ENCODE results near the gene TMEM151A.

The TMEM151A gene

GRCh38 chr11:66283461-66284105 lies 8.1 kb upstream of the TMEM151A start:
- no peak for DNase-seq (ENCODE audit: low read depth in 2 of 2)

GRCh38 chr11:66284526-66285078 lies 7.1 kb upstream of the TMEM151A start:
- DNase-seq (ENCODE audit: low read depth in 2 of 2) = no peak

- DNase-seq (ENCODE audit: low read depth in 2 of 2) = no peak
Measured at GRCh38 chr11:66285250-66285947, 6.3 kb upstream of the TMEM151A start.

DNA sequence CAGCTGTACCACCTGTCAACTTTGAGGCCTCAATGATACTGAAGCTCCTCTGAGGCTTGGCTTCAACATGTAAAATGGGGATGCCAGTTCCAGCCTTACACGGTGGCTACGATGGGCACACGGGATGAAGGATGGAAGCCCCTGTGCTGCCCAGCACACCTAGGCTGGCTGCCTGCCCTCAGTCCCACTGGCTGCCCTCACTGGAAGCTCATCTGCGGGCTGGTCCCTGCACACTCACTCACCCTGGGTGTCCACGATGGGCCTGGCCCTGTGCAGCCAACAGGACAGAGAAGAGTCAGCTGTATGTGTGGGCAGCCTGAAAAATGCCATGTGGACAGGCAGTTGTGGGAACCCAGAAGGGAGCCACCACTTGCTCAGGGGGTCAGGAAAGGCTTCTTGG lies 5.0 kb upstream of the TMEM151A start:
- no peak for DNase-seq (ENCODE audit: low read depth in 2 of 2)

GRCh38 chr11:66287211-66287888 lies 4.3 kb upstream of the TMEM151A start:
- no peak for DNase-seq (ENCODE audit: low read depth in 2 of 2)

DNA sequence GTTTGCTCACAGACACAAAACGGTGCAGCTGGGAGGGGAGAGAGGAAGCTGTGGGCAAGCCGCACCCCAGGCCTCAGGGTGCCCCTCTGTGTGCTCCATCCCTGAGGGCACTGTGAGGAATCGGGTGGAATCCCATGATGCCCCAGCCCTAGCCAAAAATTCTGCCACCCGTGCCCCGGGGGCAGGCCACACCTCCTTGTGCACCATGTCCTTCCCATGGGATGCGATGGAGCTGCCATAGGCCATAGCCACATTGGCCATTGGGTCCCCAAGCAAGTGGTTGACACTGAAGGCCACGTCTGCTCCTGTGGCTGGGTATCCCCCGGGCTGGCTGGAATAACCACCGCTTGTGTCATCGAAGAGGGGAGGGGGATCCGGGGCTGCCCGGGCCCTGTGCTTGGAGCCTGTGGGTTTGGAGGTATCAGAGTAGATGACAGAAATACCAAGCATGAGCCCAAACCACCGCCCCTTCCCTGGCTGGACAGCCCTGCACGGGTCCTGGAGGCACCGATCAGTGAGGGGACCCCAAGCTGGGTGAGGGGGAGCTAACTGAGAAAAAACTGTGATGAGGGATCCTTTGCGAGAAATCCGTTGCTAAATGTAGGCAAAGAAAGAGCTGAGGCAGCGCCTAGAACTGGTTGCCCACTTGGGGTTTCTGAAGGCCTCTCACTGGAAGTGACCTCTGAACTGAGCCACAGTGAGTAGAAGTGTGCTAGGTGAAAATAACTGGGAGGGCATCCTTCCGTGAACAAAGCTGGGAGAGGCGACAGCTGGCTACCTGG lies 3.6 kb upstream of the TMEM151A start:
- no peak for DNase-seq (ENCODE audit: low read depth in 2 of 2)

DNA sequence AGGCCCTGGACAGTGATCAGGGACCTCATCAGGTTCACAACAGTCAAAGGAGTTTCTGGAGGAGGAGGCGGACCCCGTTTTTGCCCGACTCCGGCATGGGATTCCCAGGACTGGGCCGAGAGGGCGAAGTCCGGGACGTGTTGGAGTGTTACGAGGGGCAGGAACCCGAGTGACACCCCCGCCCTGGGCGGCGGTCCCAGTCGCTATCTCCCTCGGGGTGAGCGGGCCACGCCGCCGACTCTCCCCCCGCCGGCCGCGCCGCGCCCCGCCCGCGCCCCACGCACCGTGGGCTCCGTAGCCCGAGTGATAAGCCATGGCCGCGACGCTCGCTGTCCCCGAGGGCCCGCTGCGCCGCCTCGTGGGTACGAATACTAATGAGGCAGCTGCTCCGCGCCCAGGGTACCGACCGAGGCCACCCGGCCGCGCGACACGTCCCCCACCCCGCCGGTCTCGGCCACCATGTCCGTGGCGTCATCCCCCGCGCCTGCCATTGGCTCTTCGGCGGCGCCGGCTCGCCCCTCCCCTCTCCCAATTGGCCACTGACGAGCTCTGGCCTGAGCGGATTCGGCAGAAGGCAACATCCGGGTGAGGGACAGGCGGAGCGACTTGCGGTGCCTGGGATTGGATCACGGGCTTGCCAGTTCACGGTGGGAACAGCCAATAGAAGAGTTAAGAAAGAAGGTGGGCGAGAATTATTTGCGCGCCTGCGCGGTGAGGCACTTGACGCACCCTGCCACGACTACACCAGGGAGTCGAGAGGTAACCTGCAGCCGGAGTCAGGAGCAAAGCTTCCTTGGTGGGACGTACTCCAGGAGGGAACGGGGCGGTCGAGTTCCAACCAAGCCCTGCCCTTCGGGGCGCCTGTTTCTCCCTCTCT lies 2.8 kb upstream of the TMEM151A start, which contains the start of gene YIF1A:
Gene YIF1A (minus strand): TSS at position 473 of the 877 bp plus-strand sequence. CDS start 158 bp downstream, at position 315.
- DNase-seq (ENCODE audit: low read depth in 2 of 2) = peak; percentile 94 to 98

- peak; percentile 62 to 65 for DNase-seq (ENCODE audit: low read depth in 2 of 2)
Measured at GRCh38 chr11:66289548-66290329, 2.0 kb upstream of the TMEM151A start.

DNA sequence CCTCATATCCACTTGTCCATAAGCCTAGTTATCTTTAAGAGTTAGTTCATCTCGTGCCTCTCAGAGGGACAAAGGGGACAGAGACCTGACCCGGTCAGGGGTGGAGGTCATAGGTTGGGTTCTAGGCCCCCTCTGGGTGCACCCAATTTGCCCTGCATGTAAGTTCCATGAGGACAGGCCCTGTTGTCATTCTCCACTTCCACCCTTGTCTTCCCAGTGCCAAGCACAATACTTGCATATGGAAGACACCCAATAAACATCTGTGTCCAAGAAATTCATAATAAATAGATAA lies 1.4 kb upstream of the TMEM151A start:
- DNase-seq (ENCODE audit: low read depth in 2 of 2) = no peak

GRCh38 chr11:66291303-66291705 lies 390 bp upstream of the TMEM151A start:
- no peak for DNase-seq (ENCODE audit: low read depth in 2 of 2)

DNA sequence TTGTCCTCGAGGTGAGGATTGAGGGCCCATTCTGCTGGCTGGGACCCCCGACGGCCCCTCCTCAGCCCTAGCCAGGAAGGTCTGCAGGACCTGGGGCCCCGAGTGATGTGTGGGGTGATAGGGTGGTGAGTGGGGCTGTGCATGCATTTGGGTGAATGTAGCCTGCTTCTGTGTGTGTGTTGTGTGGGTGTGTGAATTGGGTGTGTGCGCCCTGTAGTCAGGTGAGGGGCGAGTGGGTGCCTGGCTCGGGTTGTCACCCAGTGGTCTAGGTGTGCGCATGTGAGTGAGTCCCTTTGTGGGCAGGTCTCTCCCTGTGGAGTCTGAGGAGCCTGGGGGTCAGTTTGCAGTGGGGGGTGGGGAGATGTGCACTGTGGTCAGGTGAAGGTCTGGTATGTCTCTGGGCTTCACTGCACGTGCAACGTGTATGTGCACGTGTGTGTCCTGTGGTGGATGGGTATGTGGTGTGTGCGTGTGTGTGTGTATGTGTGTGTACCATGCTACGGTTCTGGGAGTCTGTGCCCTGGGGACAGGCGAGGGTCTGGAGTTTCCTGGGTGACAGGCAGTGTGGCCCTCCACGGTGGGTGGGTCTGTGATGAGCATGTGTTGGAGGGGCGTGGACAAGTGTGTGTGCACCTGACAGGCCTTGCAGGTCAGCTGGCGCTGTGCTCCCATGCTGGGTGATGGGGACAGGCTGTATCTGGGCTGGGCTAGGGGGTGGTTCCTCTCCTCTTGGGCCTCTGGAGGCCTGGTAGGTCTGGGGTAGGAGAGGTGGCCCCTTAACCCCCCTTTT lies 1.0 kb downstream of the TMEM151A start:
- DNase-seq (ENCODE audit: low read depth in 2 of 2) = no peak

DNA sequence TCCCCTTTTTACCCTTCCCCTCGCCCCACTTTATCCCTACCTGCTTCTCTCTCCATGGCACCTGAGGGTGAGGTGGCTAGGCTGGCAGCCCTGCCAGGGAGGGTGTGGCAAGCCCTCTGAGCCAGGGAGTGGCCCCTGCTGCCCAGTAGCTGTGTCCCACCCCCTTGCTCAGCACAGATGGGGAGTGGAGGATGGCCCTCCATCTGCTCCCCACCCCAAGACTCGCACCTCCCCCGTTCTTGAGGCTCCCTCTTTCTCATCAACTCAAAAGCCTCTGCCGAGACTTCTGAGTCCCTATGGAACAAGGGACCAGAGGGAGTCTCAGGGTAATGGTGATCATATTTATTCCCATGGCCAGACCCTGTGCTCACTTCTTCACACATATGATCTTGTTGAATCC lies 1.7 kb downstream of the TMEM151A start:
- no peak for DNase-seq (ENCODE audit: low read depth in 2 of 2)

GRCh38 chr11:66293777-66294625 lies 2.3 kb downstream of the TMEM151A start:
- no peak for DNase-seq (ENCODE audit: low read depth in 2 of 2)

DNA sequence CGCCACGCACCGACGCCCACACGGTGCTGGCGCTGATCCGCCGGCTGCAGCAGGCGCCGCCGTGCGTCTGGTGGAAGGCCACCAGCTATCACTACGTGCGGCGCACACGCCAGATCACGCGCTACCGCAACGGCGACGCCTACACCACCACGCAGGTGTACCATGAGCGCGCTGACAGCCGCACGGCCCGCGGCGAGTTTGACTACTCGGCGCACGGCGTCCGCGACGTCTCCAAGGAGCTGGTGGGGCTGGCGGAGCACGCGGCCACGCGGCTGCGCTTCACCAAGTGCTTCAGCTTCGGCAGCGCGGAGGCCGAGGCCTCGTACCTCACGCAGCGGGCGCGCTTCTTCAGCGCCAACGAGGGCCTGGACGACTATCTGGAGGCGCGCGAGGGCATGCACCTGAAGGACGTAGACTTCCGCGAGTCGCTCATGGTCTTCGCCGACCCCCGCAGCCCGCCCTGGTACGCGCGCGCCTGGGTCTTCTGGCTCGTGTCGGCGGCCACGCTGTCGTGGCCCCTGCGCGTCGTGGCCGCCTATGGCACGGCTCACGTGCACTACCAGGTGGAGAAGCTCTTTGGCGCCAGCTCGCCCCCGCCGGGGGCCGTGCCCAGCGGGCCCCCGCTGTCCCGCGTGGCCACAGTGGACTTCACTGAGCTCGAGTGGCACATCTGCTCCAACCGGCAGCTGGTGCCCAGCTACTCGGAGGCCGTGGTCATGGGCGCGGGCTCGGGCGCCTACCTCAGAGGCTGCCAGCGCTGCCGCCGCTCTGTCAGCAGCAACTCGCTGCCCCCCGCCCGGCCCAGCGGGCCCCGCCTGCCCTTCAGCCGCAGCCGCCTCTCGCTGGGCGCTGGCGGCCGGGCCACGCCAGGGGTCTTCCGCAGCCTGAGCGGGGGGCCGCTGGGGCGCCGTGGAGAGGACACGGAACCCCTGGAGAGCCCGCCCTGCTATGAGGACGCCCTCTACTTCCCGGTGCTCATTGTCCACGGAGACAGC lies 3.2 kb downstream of the TMEM151A start:
- no peak for DNase-seq (ENCODE audit: low read depth in 2 of 2)

DNA sequence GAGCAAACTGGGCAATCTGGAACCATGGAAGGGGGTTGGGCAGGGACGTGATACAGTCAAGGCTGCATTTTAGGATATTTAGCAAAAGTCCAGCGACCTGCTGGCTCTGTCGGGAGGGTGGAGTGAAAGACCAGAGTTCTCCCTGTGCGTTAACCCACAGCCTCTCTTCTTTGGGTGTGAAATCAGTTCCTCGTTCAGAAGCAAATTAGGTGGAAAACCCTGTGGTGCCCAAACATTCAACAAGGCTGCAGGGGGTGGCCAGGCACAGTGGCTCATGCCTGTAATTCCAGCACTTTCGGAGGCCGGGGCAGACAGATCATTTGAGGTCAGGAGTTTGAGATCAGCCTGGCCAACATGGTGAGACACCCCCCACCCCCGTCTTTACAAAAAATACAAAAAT lies 5.9 kb downstream of the TMEM151A start:
- no peak for DNase-seq (ENCODE audit: low read depth in 2 of 2)

DNA sequence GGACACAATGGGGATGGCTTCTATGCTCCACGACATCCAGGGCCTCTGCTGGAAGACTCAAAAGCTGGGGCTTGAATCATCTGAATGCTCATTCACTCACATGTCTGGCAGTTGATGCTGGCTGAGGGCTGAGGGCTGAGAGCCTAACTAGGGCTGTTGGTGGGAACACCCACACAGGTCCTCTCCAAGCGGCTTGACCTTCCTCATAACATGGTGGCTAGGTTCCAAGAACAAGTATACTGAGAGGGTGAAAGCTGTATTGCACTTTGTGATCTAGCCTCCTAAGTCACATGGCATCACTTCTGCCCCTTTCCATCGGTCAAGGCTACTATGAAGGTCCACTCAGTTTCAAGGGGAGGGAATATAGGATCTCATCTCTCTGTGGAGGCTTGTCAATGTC lies 7.5 kb downstream of the TMEM151A start:
- no peak for DNase-seq (ENCODE audit: low read depth in 2 of 2)

- no peak for DNase-seq (ENCODE audit: low read depth in 2 of 2)
Measured at GRCh38 chr11:66302656-66303055, 11.0 kb downstream of the TMEM151A start.
